Stimulated activated naive CD8-positive, alpha-beta T cell treated with anti-CD3 and anti-CD28 coated beads, Interleukin-15, amount 100 ng/mL, for 72 hours (primary cell): Measurements from ENCODE around the gene TGFA.

Experiments
- ATAC-seq: fragments of 150-1000 bp; cut with Tn5 transposase; 2 replicates; pipeline ENCODE4 v1.10.0; 2021; ENCODE audit warnings: mild to moderate bottlenecking, moderate library complexity
- DNase-seq, 2 donors: peaks; one replicate each; pipeline ENCODE4 v3.0.0; 2021 to 2022
- H3K27ac Mint-ChIP-seq, 2 donors: one replicate each; pipeline ENCODE4 v1.8.0; 2022; ENCODE audit warnings: mild to moderate bottlenecking in 2 of 2, mixed read lengths in 2 of 2, moderate library complexity in 2 of 2
- H3K27me3 Mint-ChIP-seq: one replicate; pipeline ENCODE4 v1.8.0; 2022; ENCODE audit warnings: mixed read lengths
- H3K4me1 Mint-ChIP-seq: one replicate; pipeline ENCODE4 v1.8.0; 2022; ENCODE audit warnings: mild to moderate bottlenecking, mixed read lengths
- H3K4me3 Mint-ChIP-seq, 2 donors: one replicate each; pipeline ENCODE4 v1.8.0; 2022; ENCODE audit warnings: mild to moderate bottlenecking in 2 of 2, mixed read lengths in 2 of 2, moderate library complexity in 1 of 2
- H3K9me3 Mint-ChIP-seq, 2 donors: one replicate each; pipeline ENCODE4 v1.8.0; 2022; ENCODE audit warnings: mixed read lengths in 2 of 2

The TGFA gene

DNA sequence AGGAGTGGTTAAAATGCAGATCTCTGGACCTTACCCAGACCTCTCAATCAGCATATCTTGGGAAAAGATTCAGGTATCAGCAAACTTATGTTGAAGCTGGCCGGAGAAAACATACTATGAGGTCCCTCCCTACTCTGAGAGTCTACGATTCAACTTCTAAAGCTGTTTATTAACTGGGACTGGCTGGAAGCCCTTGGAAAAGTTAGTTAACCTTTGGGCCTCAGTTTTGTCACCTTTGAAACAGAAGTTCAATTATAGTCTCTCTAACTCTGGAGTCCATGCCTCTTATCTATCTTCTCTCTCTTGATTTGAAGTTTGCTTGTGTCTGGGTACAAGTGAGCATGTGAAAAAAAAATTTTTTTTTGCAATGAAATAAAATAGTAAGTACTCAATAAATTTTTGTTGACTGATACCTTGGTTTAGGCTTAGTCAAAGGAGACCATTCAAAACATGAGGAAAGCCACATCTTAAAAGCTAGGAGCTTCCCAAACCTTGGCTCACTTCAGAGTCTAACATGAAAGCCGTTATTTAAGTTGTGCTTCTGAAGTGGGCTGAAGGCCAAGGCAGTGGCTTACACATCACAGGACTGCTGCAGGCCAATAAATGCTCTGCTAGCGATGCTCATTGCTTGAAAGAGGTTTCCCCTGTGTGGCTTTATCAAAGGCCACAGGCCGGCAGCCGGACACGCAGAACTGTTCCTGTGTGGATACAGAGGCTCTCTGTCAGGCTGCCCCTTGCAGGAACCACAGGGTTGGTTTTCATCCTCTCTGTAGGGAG lies 141.1 kb downstream of the TGFA start:
- H3K4me1 Mint-ChIP-seq: no peaks in the 10 kb centered on the region
- ATAC-seq: no peak
- no peak overlapping the region for H3K27ac Mint-ChIP-seq
- no peak for DNase-seq
- H3K9me3 Mint-ChIP-seq: no peaks in the 10 kb centered on the region
- H3K27me3 Mint-ChIP-seq: no peaks in the 10 kb centered on the region
- no peak overlapping the region for H3K4me3 Mint-ChIP-seq

GRCh38 chr2:70411483-70412125 lies 142.0 kb downstream of the TGFA start:
- Mint-ChIP-seq H3K4me1 (no peaks in the 10 kb centered on the region), H3K27ac (no peak overlapping the region), H3K4me3 (no peak overlapping the region), H3K9me3 (no peaks in the 10 kb centered on the region), H3K27me3 (no peaks in the 10 kb centered on the region)
- no peak for DNase-seq
- no peak for ATAC-seq

DNA sequence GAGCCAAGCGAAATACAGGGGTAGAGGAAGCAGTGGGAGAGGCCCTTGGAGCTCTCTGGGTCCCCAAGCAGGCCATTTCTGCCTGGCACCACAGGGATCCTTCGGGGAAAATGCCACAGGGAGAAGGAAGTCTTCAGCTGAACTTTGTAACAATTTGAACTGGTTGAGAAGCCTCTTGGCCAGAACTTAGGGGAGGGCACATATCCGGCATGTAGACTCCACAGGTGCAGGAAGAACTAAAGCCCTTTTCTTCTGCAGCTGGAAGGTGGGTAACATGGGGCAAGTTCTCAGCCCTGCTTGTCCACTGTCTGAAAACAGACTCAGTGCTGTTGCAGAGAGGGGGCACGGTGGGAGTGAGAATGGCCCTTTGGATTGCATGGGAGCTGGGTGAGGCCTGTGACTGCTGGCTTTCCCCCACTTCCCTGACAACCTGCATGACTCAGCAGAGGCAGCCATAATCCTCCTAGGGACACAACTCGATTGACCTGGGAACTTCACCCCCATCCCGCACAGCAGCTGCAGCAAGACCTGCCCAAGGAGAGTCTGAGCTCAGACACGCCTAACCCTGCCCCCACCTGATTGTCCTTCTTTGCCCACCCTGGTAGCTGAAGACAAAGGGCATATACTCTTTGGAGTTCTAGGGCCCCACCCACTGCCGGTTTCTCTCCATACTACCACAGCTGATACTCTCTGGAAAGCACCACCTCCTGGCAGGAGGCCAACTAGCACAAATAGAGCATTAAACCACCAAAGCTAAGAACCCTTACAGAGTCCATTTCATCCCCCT lies 150.2 kb downstream of the TGFA start:
- peaks cover 4% of the 10 kb centered on the region for H3K27me3 Mint-ChIP-seq
- H3K4me3 Mint-ChIP-seq: no peak overlapping the region
- no peak for DNase-seq
- H3K4me1 Mint-ChIP-seq: no peaks in the 10 kb centered on the region
- no peak for ATAC-seq
- H3K9me3 Mint-ChIP-seq: no peaks in the 10 kb centered on the region
- peak overlapping the region in 1 of 2 donors; percentile 36 for H3K27ac Mint-ChIP-seq

GRCh38 chr2:70400539-70400938 lies 153.1 kb downstream of the TGFA start:
- no peak overlapping the region for H3K4me3 Mint-ChIP-seq
- no peaks in the 10 kb centered on the region for H3K4me1 Mint-ChIP-seq
- peaks cover 9% of the 10 kb centered on the region for H3K27me3 Mint-ChIP-seq
- H3K27ac Mint-ChIP-seq: no peak overlapping the region
- no peaks in the 10 kb centered on the region for H3K9me3 Mint-ChIP-seq
- DNase-seq: no peak
- ATAC-seq: no peak

DNA sequence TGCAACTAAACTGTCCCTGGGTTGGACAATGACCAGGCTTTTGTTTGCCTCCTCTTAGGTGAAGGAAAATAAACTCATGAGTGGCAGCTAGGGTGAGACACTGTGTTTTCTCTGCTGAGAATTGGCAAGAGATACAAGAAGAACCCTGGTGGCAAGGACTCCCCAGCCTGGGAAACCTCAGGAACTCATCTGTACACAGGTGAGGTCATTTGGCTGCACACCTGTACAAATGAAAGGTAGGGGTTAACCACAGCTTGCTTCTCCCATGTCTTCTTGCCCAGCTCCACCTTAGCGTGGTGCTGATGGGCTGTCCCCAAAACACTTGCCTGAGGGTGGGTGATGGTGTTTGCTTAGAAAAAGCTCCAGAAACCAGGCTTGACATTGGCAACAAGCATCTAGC lies 154.6 kb downstream of the TGFA start:
- H3K4me1 Mint-ChIP-seq: no peaks in the 10 kb centered on the region
- no peak overlapping the region for H3K4me3 Mint-ChIP-seq
- ATAC-seq (no peak), DNase-seq (no peak)
- no peak overlapping the region for H3K27ac Mint-ChIP-seq
- peaks cover 9% of the 10 kb centered on the region for H3K27me3 Mint-ChIP-seq
- H3K9me3 Mint-ChIP-seq: peaks cover 0 to 3% of the 10 kb centered on the region in 2 donors
